ENCODE measurements around the gene TBC1D9.

DNA sequence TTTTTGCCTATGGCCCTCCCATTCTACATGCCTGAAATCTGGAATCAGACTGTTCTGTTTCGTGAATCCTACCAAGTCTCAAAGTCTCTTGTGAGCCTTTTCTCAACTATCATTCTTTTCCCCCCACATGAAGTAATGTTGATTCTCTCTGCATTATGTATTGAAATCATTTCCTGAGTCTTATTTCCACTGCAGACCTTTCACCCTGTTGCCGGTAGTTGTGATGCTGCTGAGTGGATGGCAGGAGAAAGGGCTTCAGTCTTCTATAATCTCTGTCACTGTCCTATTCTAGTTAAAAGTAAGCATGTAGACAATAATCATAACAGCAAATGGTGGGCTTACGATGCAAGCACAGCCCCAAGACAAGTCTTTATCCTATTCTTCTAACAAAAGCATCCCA is 75.0 kb downstream of the TBC1D9 start:
- TF ChIP-seq FOXM1 (IDR thresholded peaks at IDR 0.05; ENCODE audit: borderline replicate concordance) (no peak), SP1 (IDR thresholded peaks at IDR 0.05) (no peak), NFRKB (IDR thresholded peaks at IDR 0.05) (no peak), FOXA1 (IDR thresholded peaks at IDR 0.05) (no peak), SUZ12 (IDR thresholded peaks at IDR 0.05) (no peak), L3MBTL2 (conservative IDR thresholded peaks at IDR 0.05) (no peak), BHLHE40 (IDR thresholded peaks at IDR 0.05; ENCODE audit: borderline replicate concordance) (no peak)
- TF ChIP-seq, protein P1, sequence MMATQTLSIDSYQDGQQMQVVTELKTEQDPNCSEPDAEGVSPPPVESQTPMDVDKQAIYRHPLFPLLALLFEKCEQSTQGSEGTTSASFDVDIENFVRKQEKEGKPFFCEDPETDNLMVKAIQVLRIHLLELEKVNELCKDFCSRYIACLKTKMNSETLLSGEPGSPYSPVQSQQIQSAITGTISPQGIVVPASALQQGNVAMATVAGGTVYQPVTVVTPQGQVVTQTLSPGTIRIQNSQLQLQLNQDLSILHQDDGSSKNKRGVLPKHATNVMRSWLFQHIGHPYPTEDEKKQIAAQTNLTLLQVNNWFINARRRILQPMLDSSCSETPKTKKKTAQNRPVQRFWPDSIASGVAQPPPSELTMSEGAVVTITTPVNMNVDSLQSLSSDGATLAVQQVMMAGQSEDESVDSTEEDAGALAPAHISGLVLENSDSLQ (IDR thresholded peaks at IDR 0.05): no peak

Measured in HEK293T (cell line).